WI38 (cell line): ENCODE results near the gene DNAH6.

Experiments used
- H3K4me3 ChIP-seq: 2 replicates; pipeline ENCODE4 v1.5.1; 2011; ENCODE audit warnings: low read depth, mild to moderate bottlenecking, control low read depth, low read length
- TF ChIP-seq, protein P1 (sequence below): IDR thresholded peaks from 2 replicates; pipeline ENCODE4 v1.5.1; 2012; ENCODE audit warnings: low read depth, mild to moderate bottlenecking, control low read depth, low read length

Gene DNAH6

DNA sequence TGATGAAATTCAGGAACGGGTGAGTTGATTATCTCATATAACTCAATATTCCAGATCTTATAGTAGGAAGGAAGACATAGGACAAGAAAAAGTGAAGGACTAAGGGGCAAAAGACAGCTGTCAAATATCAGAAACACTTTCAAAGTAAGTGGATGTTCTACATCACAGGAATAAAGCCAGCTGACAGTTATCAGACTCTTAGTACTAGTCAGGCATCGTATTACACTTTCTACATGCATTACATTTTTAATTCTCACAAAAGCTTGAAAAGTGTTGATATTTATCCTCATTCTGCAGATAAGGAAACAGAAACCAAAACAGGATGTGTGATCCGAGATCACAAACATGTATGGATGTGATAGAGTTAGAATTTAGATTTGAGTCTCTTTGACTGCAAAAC, 63.4 kb downstream of the DNAH6 start:
- no peak overlapping the region for H3K4me3 ChIP-seq
- TF ChIP-seq, protein P1, sequence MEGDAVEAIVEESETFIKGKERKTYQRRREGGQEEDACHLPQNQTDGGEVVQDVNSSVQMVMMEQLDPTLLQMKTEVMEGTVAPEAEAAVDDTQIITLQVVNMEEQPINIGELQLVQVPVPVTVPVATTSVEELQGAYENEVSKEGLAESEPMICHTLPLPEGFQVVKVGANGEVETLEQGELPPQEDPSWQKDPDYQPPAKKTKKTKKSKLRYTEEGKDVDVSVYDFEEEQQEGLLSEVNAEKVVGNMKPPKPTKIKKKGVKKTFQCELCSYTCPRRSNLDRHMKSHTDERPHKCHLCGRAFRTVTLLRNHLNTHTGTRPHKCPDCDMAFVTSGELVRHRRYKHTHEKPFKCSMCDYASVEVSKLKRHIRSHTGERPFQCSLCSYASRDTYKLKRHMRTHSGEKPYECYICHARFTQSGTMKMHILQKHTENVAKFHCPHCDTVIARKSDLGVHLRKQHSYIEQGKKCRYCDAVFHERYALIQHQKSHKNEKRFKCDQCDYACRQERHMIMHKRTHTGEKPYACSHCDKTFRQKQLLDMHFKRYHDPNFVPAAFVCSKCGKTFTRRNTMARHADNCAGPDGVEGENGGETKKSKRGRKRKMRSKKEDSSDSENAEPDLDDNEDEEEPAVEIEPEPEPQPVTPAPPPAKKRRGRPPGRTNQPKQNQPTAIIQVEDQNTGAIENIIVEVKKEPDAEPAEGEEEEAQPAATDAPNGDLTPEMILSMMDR: no peak

- H3K4me3 ChIP-seq: no peak overlapping the region
- TF ChIP-seq, protein P1: no peak
These were observed 87.6 kb downstream of the DNAH6 start for GRCh38 chr2:84603911-84604310.

- H3K4me3 ChIP-seq: no peak overlapping the region
- TF ChIP-seq, protein P1: no peak
These were observed 96.8 kb downstream of the DNAH6 start for GRCh38 chr2:84613082-84613481.

- TF ChIP-seq, protein P1: no peak
- no peak overlapping the region for H3K4me3 ChIP-seq
These were observed 103.6 kb downstream of the DNAH6 start for GRCh38 chr2:84619794-84620371.

- no peak overlapping the region for H3K4me3 ChIP-seq
- TF ChIP-seq, protein P1: no peak
These were observed 112.2 kb downstream of the DNAH6 start for GRCh38 chr2:84628486-84628885.

DNA sequence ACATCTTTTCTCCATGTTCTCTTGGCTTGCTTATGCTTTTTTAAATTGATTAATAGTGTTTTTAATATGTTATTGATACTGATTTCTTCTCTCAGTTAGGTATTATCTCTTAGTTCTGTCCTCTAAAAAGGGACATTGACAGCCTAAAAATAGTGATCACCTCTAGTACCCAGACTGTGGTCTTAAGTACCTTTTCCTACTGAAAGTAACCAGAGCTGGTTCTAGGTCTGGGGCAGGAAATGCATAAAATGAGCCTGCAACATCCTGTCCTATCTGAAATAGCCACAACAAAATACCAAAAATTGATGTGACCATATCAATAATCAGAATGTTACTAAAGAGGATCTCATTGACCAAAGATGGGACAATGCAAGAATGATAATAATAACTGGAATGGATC, 113.3 kb downstream of the DNAH6 start:
- TF ChIP-seq, protein P1: no peak

DNA sequence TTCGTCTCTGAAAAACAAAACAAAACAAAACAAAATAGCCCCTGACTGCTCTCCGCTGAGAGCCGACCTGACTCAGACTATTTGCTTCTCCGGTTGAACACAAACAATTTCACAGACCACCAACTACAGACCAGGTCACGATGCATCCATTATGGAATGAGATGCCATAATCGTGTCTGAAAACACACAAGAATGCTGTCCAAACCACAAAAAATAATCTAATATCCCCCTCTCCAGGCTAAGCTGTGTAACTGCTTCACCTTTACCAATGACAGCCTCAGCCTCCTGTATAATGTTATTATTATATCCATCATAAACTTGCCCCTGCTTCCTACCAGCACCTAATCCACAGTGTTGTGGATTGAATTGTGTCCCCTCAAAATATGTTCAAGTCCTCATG, 114.7 kb downstream of the DNAH6 start:
- TF ChIP-seq, protein P1: peak; percentile 42; the same call in 1 of the 2 replicates
- H3K4me3 ChIP-seq: 0 out of 2 replicates have a peak overlapping the region, but pooled peaks have one; percentile 1

More for the DNA sequence above, 113.3 kb downstream of the DNAH6 start:
- H3K4me3 ChIP-seq: no peak overlapping the region
